ENCODE results near the gene EIF4E1B. TPM values are rescaled to one million over a fixed set of nuclear protein-coding genes. Genes with fewer than 3 reads are reported as not detected.

The EIF4E1B gene
- total RNA-seq, 1 experiment from 2014 or later, result not detected

DNA sequence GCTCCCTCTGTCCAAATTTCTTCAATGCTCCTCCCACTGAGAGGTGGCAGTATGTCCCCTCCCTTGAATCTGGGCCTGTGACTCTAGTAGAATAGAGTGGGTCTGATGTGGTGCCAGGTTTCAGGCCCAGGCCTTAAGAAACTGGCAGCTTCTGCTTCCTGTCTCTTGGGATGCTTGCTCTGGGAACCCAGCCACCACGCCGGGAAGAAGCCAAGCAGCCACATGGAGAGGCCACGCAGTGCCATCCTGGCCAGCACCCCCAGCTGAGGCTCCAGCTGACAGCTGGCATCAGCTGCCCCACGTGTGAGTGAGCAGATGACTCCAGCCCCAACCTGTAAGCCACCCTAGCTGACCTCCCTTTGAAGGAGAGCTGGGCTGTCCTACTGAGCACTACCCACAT, 9.5 kb downstream of the EIF4E1B start:
- POLR2A ChIA-PET (ENCODE audit: low non-redundant PET), result no interaction called here
- H3K4me3 ChIP-seq (ENCODE audit: low read depth, low read length, poor library complexity, severe bottlenecking), result no peak overlapping the region
- CTCF ChIA-PET, result no interaction called here

DNA sequence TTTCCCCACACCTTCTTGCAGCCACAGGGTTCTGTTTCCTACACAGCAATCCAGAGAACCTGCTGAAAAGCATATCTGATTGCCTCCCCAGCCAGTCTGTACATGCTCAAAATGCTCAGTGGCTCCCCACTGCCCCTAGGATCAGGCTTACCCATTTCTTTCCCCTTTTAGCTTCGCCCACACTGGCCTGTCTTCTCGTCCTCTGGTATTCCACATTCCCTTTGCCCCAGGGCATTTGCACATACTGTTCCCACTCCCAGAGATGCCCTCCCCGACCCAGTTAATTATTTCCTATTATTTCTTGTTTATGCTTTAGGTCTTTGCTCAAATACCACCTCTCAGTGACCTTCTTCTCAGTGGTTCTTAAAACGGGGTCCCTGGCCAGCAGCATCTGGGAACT, 10.1 kb downstream of the EIF4E1B start:
- BruUV-seq (replicated peaks), result no TSS peak
- no peaks in the 10 kb centered on the region for H3K36me3 ChIP-seq (ENCODE audit: insufficient read depth, low read length, poor library complexity, severe bottlenecking)
- intact Hi-C loops (cut with micrococcal nuclease; ENCODE audit: unreplicated experiment), result no loop called here
- no peak overlapping the region for H3K27ac ChIP-seq (ENCODE audit: low read depth, low read length, poor library complexity, severe bottlenecking)
- no peaks in the 10 kb centered on the region for H3K4me1 ChIP-seq (ENCODE audit: insufficient read depth, low read length, poor library complexity, severe bottlenecking)
- TF ChIP-seq, protein P1, sequence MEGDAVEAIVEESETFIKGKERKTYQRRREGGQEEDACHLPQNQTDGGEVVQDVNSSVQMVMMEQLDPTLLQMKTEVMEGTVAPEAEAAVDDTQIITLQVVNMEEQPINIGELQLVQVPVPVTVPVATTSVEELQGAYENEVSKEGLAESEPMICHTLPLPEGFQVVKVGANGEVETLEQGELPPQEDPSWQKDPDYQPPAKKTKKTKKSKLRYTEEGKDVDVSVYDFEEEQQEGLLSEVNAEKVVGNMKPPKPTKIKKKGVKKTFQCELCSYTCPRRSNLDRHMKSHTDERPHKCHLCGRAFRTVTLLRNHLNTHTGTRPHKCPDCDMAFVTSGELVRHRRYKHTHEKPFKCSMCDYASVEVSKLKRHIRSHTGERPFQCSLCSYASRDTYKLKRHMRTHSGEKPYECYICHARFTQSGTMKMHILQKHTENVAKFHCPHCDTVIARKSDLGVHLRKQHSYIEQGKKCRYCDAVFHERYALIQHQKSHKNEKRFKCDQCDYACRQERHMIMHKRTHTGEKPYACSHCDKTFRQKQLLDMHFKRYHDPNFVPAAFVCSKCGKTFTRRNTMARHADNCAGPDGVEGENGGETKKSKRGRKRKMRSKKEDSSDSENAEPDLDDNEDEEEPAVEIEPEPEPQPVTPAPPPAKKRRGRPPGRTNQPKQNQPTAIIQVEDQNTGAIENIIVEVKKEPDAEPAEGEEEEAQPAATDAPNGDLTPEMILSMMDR (conservative IDR thresholded peaks at IDR 0.05; ENCODE audit: low read depth, low read length), result no peak
- TF ChIP-seq EZH2 (IDR thresholded peaks at IDR 0.05; ENCODE audit: borderline replicate concordance, low read depth, low read length, poor library complexity, severe bottlenecking), result no peak
- H3K4me3 ChIP-seq (ENCODE audit: low read depth, low read length, poor library complexity, severe bottlenecking), result no peak overlapping the region
- ChIA-PET CTCF (no interaction called here), POLR2A (ENCODE audit: low non-redundant PET) (no interaction called here)
- no peaks in the 10 kb centered on the region for H3K27me3 ChIP-seq (replicated peaks; ENCODE audit: insufficient read depth, low read depth, low read length, poor library complexity)
- DNase-seq (ENCODE audit: low spot score), result no peak
- no peaks in the 10 kb centered on the region for H3K9me3 ChIP-seq (ENCODE audit: low read depth, low read length, poor library complexity, severe bottlenecking)

More for the DNA sequence above, 9.5 kb downstream of the EIF4E1B start:
- H3K27ac ChIP-seq (ENCODE audit: low read depth, low read length, poor library complexity, severe bottlenecking), result no peak overlapping the region
- no peaks in the 10 kb centered on the region for H3K27me3 ChIP-seq (replicated peaks; ENCODE audit: insufficient read depth, low read depth, low read length, poor library complexity)
- H3K36me3 ChIP-seq (ENCODE audit: insufficient read depth, low read length, poor library complexity, severe bottlenecking), result no peaks in the 10 kb centered on the region
- no peak for TF ChIP-seq EZH2 (IDR thresholded peaks at IDR 0.05; ENCODE audit: borderline replicate concordance, low read depth, low read length, poor library complexity, severe bottlenecking)
- TF ChIP-seq, protein P1 (conservative IDR thresholded peaks at IDR 0.05; ENCODE audit: low read depth, low read length), result no peak
- intact Hi-C loops (cut with micrococcal nuclease; ENCODE audit: unreplicated experiment), result no loop called here
- no peaks in the 10 kb centered on the region for H3K9me3 ChIP-seq (ENCODE audit: low read depth, low read length, poor library complexity, severe bottlenecking)
- no TSS peak for BruUV-seq (replicated peaks)
- no peak for DNase-seq (ENCODE audit: low spot score)
- no peaks in the 10 kb centered on the region for H3K4me1 ChIP-seq (ENCODE audit: insufficient read depth, low read length, poor library complexity, severe bottlenecking)

DNA sequence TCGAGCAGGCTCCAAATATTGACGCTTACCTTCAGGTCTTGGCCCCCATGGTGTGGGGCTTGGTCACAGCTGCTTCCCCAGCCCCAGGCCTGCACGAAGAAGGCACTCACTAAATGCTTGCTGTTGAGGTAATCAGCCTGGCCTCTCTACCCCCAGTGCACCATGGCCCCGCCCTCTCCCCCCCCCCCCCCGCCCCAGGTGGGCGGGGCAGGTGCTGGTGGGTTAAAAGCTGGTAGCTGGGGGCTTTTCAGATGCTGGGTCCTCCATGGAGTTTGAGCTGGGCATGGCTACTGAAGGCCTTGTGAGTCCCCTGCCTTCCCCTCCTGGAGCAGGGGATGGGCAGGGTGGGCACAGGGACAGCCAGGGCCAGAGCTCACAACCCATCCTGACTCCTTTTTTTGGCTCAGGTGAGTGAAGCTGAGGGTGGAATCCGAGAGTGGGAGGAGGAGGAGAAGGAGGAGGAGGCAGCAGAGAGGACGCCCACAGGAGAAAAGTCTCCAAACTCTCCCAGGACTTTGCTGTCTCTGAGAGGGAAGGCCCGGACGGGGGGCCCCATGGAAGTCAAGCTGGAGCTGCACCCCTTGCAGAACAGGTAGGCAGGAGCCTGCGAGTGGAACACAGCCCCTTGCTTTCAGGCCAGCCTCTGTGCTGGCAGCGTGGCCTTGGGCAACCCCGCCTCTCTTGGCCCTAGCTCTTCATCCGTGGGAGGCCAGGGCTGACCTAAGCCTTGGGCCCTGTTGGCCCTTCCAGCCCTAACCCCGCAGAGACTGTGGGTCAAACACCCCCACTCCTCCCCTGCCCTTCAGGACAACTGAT, 12.4 kb downstream of the EIF4E1B start:
- H3K4me3 ChIP-seq (ENCODE audit: low read depth, low read length, poor library complexity, severe bottlenecking), result no peak overlapping the region
- no peak overlapping the region for H3K27ac ChIP-seq (ENCODE audit: low read depth, low read length, poor library complexity, severe bottlenecking)
- intact Hi-C loops (cut with micrococcal nuclease; ENCODE audit: unreplicated experiment), result no loop called here
- POLR2A ChIA-PET (ENCODE audit: low non-redundant PET), result no interaction called here
- CTCF ChIA-PET, result no interaction called here
- H3K36me3 ChIP-seq (ENCODE audit: insufficient read depth, low read length, poor library complexity, severe bottlenecking), result no peaks in the 10 kb centered on the region
- no peaks in the 10 kb centered on the region for H3K27me3 ChIP-seq (replicated peaks; ENCODE audit: insufficient read depth, low read depth, low read length, poor library complexity)
- BruUV-seq (replicated peaks), result no TSS peak
- no peak for DNase-seq (ENCODE audit: low spot score)
- TF ChIP-seq, protein P1 (conservative IDR thresholded peaks at IDR 0.05; ENCODE audit: low read depth, low read length), result no peak
- TF ChIP-seq EZH2 (IDR thresholded peaks at IDR 0.05; ENCODE audit: borderline replicate concordance, low read depth, low read length, poor library complexity, severe bottlenecking), result no peak
- H3K9me3 ChIP-seq (ENCODE audit: low read depth, low read length, poor library complexity, severe bottlenecking), result no peaks in the 10 kb centered on the region
- no peaks in the 10 kb centered on the region for H3K4me1 ChIP-seq (ENCODE audit: insufficient read depth, low read length, poor library complexity, severe bottlenecking)
